OCI-LY7 (cell line): Measurements from ENCODE around the gene GGACT. TPM values are rescaled to one million over a fixed set of nuclear protein-coding genes. Genes with fewer than 3 reads are reported as not detected.

Experiments used
- BruUV-seq: library from RNA; stranded (reverse); fragments of 400-500 nt; replicated peaks from 2 replicates; lab custom pipeline; 2021; lab: Mats Ljungman, UMichigan
- CTCF ChIA-PET: fragments of 300-600 bp; sonication (Branson Sonifier 250); formaldehyde crosslinking; loops from one replicate; lab custom pipeline; 2022; ENCODE audit warnings: antibody characterized with exemption; ENCODE audit not compliant: unreplicated experiment; lab: Charles Lee
- POLR2A ChIA-PET: fragments of 300-600 bp; sonication (Branson Sonifier 250); formaldehyde crosslinking; loops from one replicate; lab custom pipeline; 2022; ENCODE audit warnings: antibody characterized with exemption; lab: Charles Lee
- DNase-seq: peaks from one replicate; pipeline ENCODE4 v3.0.0-alpha.2; 2015; ENCODE audit warnings: low spot score
- H2AFZ ChIP-seq: fragments of 200-600 bp; sonication (generic), shearing (Covaris generic); 2 replicates; pipeline ENCODE4 v1.6.1; 2014; ENCODE audit warnings: mild to moderate bottlenecking, antibody characterized with exemption, low read length, moderate library complexity
- H3K27ac ChIP-seq: fragments of 200-600 bp; sonication (generic); 2 replicates; pipeline ENCODE4 v1.5.1; 2014; ENCODE audit warnings: mixed run types, low read depth, mild to moderate bottlenecking, moderate library complexity, low read length, inconsistent platforms; ENCODE audit not compliant: poor library complexity, severe bottlenecking
- H3K36me3 ChIP-seq: fragments of 200-600 bp; sonication (generic); 2 replicates; pipeline ENCODE4 v1.6.1; 2014; ENCODE audit warnings: mild to moderate bottlenecking, antibody characterized with exemption, low read length, moderate library complexity, mixed read lengths; ENCODE audit not compliant: insufficient read depth
- H3K4me1 ChIP-seq: fragments of 200-600 bp; sonication (generic); 2 replicates; pipeline ENCODE4 v1.5.1; 2014; ENCODE audit warnings: mild to moderate bottlenecking, low read length; ENCODE audit not compliant: insufficient read depth, poor library complexity, severe bottlenecking
- H3K4me2 ChIP-seq: fragments of 200-600 bp; sonication (generic); 2 replicates; pipeline ENCODE4 v1.6.1; 2014; ENCODE audit warnings: mild to moderate bottlenecking, low read length
- H3K4me3 ChIP-seq: fragments of 200-600 bp; sonication (generic); 2 replicates; pipeline ENCODE4 v1.5.1; 2014; ENCODE audit warnings: mild to moderate bottlenecking, low read depth, low read length; ENCODE audit not compliant: poor library complexity, severe bottlenecking
- H3K79me2 ChIP-seq: fragments of 200-600 bp; sonication (generic); 2 replicates; pipeline ENCODE4 v1.6.1; 2016; ENCODE audit warnings: low read depth, mild to moderate bottlenecking, low read length, moderate library complexity, mixed read lengths; ENCODE audit not compliant: insufficient read depth
- H3K9me2 ChIP-seq: fragments of 200-600 bp; sonication (generic); 2 replicates; pipeline ENCODE4 v1.6.1; 2016; ENCODE audit warnings: mild to moderate bottlenecking, low read length, mixed read lengths; ENCODE audit not compliant: insufficient read depth
- H3K9me3 ChIP-seq: fragments of 200-600 bp; sonication (generic); 2 replicates; pipeline ENCODE4 v1.6.1; 2014; ENCODE audit warnings: mild to moderate bottlenecking, mixed run types, low read length, mixed read lengths
- H4K20me1 ChIP-seq: fragments of 200-600 bp; sonication (generic); 2 replicates; pipeline ENCODE4 v1.6.1; 2014; ENCODE audit warnings: mild to moderate bottlenecking, antibody characterized with exemption, low read length, moderate library complexity, mixed read lengths; ENCODE audit not compliant: insufficient read depth
- EZH2phosphoT487 ChIP-seq: fragments of 200-600 bp; sonication (generic); IDR thresholded peaks from 2 replicates; pipeline ENCODE4 v1.6.1; 2018; ENCODE audit warnings: low read depth, borderline replicate concordance, mild to moderate bottlenecking, mixed run types, antibody characterized with exemption, low read length, moderate library complexity, mixed read lengths
- intact Hi-C: fragments of 100-400 bp; cut with micrococcal nuclease; formaldehyde crosslinking; loops from one replicate; pipeline ENCODE4 v1.10.0; 2022; ENCODE audit not compliant: unreplicated experiment
- total RNA-seq, 2 experiments: library from RNA; depleted of rRNA in 1 of 2; stranded (reverse); fragments of >200 nt in 1 of 2; shearing (Covaris generic) in 1 of 2; gene quantifications; 2 replicates each; pipeline ENCODE4 v1.2.3, GENCODE V29; 2014 to 2022
- TF ChIP-seq, protein P1 (sequence below): fragments of 200-600 bp; sonication (generic); conservative IDR thresholded peaks from 2 replicates; pipeline ENCODE4 v1.5.1; 2014; ENCODE audit warnings: mild to moderate bottlenecking, antibody characterized with exemption, low read length, moderate library complexity, mixed read lengths

The GGACT gene
- total RNA-seq, 2 experiments from 2014 or later = 0.53 to 0.69 TPM

GRCh38 chr13:100541897-100542825, 46.4 kb downstream of the GGACT start:
- POLR2A ChIA-PET = no interaction called here
- DNase-seq = no peak
- Histone ChIP-seq H3K79me2 (no peaks in the 10 kb centered on the region), H3K36me3 (no peaks in the 10 kb centered on the region), H3K9me2 (no peaks in the 10 kb centered on the region), H3K4me2 (peak overlapping the region; percentile 34; the same call in 1 of the 2 replicates), H3K4me3 (no peak overlapping the region), H2AFZ (no peak overlapping the region), H3K4me1 (peaks cover 5% of the 10 kb centered on the region), H3K27ac (no peak overlapping the region), H4K20me1 (no peaks in the 10 kb centered on the region), H3K9me3 (no peaks in the 10 kb centered on the region)
- intact Hi-C loops = no loop called here
- no peak for TF ChIP-seq EZH2phosphoT487
- TF ChIP-seq, protein P1, sequence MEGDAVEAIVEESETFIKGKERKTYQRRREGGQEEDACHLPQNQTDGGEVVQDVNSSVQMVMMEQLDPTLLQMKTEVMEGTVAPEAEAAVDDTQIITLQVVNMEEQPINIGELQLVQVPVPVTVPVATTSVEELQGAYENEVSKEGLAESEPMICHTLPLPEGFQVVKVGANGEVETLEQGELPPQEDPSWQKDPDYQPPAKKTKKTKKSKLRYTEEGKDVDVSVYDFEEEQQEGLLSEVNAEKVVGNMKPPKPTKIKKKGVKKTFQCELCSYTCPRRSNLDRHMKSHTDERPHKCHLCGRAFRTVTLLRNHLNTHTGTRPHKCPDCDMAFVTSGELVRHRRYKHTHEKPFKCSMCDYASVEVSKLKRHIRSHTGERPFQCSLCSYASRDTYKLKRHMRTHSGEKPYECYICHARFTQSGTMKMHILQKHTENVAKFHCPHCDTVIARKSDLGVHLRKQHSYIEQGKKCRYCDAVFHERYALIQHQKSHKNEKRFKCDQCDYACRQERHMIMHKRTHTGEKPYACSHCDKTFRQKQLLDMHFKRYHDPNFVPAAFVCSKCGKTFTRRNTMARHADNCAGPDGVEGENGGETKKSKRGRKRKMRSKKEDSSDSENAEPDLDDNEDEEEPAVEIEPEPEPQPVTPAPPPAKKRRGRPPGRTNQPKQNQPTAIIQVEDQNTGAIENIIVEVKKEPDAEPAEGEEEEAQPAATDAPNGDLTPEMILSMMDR = no peak
- BruUV-seq = no TSS peak
- CTCF ChIA-PET = no interaction called here

- H3K4me2 ChIP-seq = no peak overlapping the region
- intact Hi-C loops = no loop called here
- no peak for TF ChIP-seq EZH2phosphoT487
- TF ChIP-seq, protein P1 = no peak
- DNase-seq = no peak
- H3K27ac ChIP-seq = no peak overlapping the region
- H4K20me1 ChIP-seq = no peaks in the 10 kb centered on the region
- no peaks in the 10 kb centered on the region for H3K9me3 ChIP-seq
- POLR2A ChIA-PET = no interaction called here
- H3K36me3 ChIP-seq = no peaks in the 10 kb centered on the region
- BruUV-seq = no TSS peak
- no peaks in the 10 kb centered on the region for H3K9me2 ChIP-seq
- CTCF ChIA-PET = no interaction called here
- H3K79me2 ChIP-seq = no peaks in the 10 kb centered on the region
- no peak overlapping the region for H2AFZ ChIP-seq
- peaks cover 5% of the 10 kb centered on the region for H3K4me1 ChIP-seq
- H3K4me3 ChIP-seq = no peak overlapping the region
These were observed 48.0 kb downstream of the GGACT start for GRCh38 chr13:100540621-100541020.

- ChIA-PET POLR2A (no interaction called here), CTCF (no interaction called here)
- H2AFZ ChIP-seq = no peak overlapping the region
- no peaks in the 10 kb centered on the region for H3K9me3 ChIP-seq
- TF ChIP-seq, protein P1 = no peak
- TF ChIP-seq EZH2phosphoT487 = no peak
- no peak overlapping the region for H3K4me3 ChIP-seq
- H3K4me2 ChIP-seq = no peak overlapping the region
- no peak for DNase-seq
- intact Hi-C loops = no loop called here
- peaks cover 5% of the 10 kb centered on the region for H3K4me1 ChIP-seq
- H3K27ac ChIP-seq = no peak overlapping the region
- H3K36me3 ChIP-seq = no peaks in the 10 kb centered on the region
- H3K9me2 ChIP-seq = no peaks in the 10 kb centered on the region
- no peaks in the 10 kb centered on the region for H3K79me2 ChIP-seq
- no TSS peak for BruUV-seq
- no peaks in the 10 kb centered on the region for H4K20me1 ChIP-seq
These were observed 50.6 kb downstream of the GGACT start for GRCh38 chr13:100537951-100538462.
